Measurements from ENCODE around the gene PARD3.
"Not testable (repeated sequence)": the region's sequence is repeated elsewhere in the genome, so short reads cannot be mapped to it uniquely, and the experiment has no call there.

PARD3 gene

GRCh38 chr10:34359435-34359813, 455.7 kb downstream of the PARD3 start:
- FAIRE-seq, result no peak
- DNase-seq (ENCODE audit: low spot score), result no peak

GRCh38 chr10:34358729-34359434, 456.2 kb downstream of the PARD3 start:
- DNase-seq (ENCODE audit: low spot score), result no peak
- no peak for FAIRE-seq

- FAIRE-seq (no peak), DNase-seq (ENCODE audit: low spot score) (no peak)
These were observed 458.6 kb downstream of the PARD3 start for GRCh38 chr10:34356463-34356862.

- not testable (repeated sequence) for FAIRE-seq; DNase-seq (ENCODE audit: low spot score)
These were observed 461.6 kb downstream of the PARD3 start for GRCh38 chr10:34353530-34353929.

GRCh38 chr10:34352599-34353204, 462.4 kb downstream of the PARD3 start:
- not testable (repeated sequence) for DNase-seq (ENCODE audit: low spot score); FAIRE-seq

GRCh38 chr10:34351161-34351560, 463.9 kb downstream of the PARD3 start:
- FAIRE-seq (no peak), DNase-seq (ENCODE audit: low spot score) (no peak)

GRCh38 chr10:34348917-34349485, 466.1 kb downstream of the PARD3 start:
- FAIRE-seq, result no peak
- no peak for DNase-seq (ENCODE audit: low spot score)

GRCh38 chr10:34348021-34348420, 467.1 kb downstream of the PARD3 start:
- no peak for FAIRE-seq
- no peak for DNase-seq (ENCODE audit: low spot score)

GRCh38 chr10:34347131-34347530, 468.0 kb downstream of the PARD3 start:
- DNase-seq (ENCODE audit: low spot score), result no peak
- FAIRE-seq, result no peak

- DNase-seq (ENCODE audit: low spot score), result no peak
- no peak for FAIRE-seq
These were observed 468.5 kb downstream of the PARD3 start for GRCh38 chr10:34346516-34347100.

GRCh38 chr10:34345383-34345782, 469.7 kb downstream of the PARD3 start:
- DNase-seq (ENCODE audit: low spot score) (no peak), FAIRE-seq (no peak)

- FAIRE-seq (peak; percentile 53), DNase-seq (ENCODE audit: low spot score) (no peak)
These were observed 471.3 kb downstream of the PARD3 start for GRCh38 chr10:34343764-34344163.

GRCh38 chr10:34341473-34341872, 473.6 kb downstream of the PARD3 start:
- no peak for FAIRE-seq

GRCh38 chr10:34340934-34341333, 474.2 kb downstream of the PARD3 start:
- no peak for FAIRE-seq
- DNase-seq (ENCODE audit: low spot score), result no peak

More at GRCh38 chr10:34341473-34341872, 473.6 kb downstream of the PARD3 start:
- no peak for DNase-seq (ENCODE audit: low spot score)

- no peak for FAIRE-seq
- no peak for DNase-seq (ENCODE audit: low spot score)
These were observed 475.1 kb downstream of the PARD3 start for GRCh38 chr10:34339816-34340553.

- FAIRE-seq, result no peak
These were observed 477.2 kb downstream of the PARD3 start for GRCh38 chr10:34337917-34338316.

GRCh38 chr10:34335960-34336690, 479.0 kb downstream of the PARD3 start:
- DNase-seq (ENCODE audit: low spot score) (no peak), FAIRE-seq (no peak)

More at GRCh38 chr10:34337917-34338316, 477.2 kb downstream of the PARD3 start:
- no peak for DNase-seq (ENCODE audit: low spot score)

- FAIRE-seq (no peak), DNase-seq (ENCODE audit: low spot score) (no peak)
These were observed 480.2 kb downstream of the PARD3 start for GRCh38 chr10:34334908-34335307.

GRCh38 chr10:34333513-34333912, 481.6 kb downstream of the PARD3 start:
- DNase-seq (ENCODE audit: low spot score) (no peak), FAIRE-seq (no peak)

GRCh38 chr10:34327184-34327583, 487.9 kb downstream of the PARD3 start:
- no peak for DNase-seq (ENCODE audit: low spot score)
- no peak for FAIRE-seq

- DNase-seq (ENCODE audit: low spot score) (no peak), FAIRE-seq (no peak)
These were observed 491.9 kb downstream of the PARD3 start for GRCh38 chr10:34323192-34323591.

All from RCC 7860 (cell line).